ENCODE results near the gene RGMB. TPM values are rescaled to one million over a fixed set of nuclear protein-coding genes. Genes with fewer than 3 reads are reported as not detected.
"Not testable (repeated sequence)": the region's sequence is repeated elsewhere in the genome, so short reads cannot be mapped to it uniquely, and the experiment has no call there.

RGMB gene
- total and polyA plus RNA-seq, 2 donors from 2014 or later: 4.0 to 12.2 TPM

DNA sequence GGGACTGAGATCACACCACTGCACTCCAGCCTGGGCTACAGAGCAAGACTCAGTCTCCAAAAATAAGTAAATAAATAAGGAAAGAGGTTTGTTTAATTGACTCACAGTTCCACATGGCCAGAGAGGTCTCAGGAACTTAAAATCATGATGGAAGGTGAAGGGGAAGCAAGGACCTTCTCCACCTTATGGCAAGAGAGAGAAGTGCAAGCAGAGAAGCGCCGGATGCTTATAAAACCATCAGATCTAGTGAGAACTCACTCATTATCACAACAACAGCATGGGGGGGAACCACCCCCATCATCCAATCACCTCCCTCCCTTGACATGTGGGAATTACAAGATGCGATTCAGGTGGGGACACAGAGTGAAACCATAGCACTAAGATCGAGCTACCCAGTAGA is 22.8 kb upstream of the RGMB start:
- Histone ChIP-seq H3K4me1 (ENCODE audit: control insufficient read depth in 2 of 3, insufficient read depth in 2 of 3, low read depth in 1 of 3, low read length in 3 of 3) (no peaks in the 10 kb centered on the region), H3K9ac (ENCODE audit: low read length in 3 of 3) (no peak overlapping the region), H3K9me3 (ENCODE audit: control insufficient read depth in 2 of 3, insufficient read depth in 1 of 3, low read length in 3 of 3) (peaks cover 0 to 6% (median 0%) of the 10 kb centered on the region in 3 donors), H3K4me3 (ENCODE audit: low read length in 3 of 3) (no peak overlapping the region), H3K27ac (ENCODE audit: low read depth in 2 of 2, low read length in 2 of 2) (no peak overlapping the region), H3K36me3 (ENCODE audit: control insufficient read depth in 2 of 3, insufficient read depth in 3 of 3, low read length in 3 of 3) (no peaks in the 10 kb centered on the region), H3K27me3 (ENCODE audit: control insufficient read depth, insufficient read depth, low read length) (no peaks in the 10 kb centered on the region)
- no peak for FAIRE-seq
- intact Hi-C loops (cut with DNase I): no loop called here
- TF ChIP-seq, protein P1, sequence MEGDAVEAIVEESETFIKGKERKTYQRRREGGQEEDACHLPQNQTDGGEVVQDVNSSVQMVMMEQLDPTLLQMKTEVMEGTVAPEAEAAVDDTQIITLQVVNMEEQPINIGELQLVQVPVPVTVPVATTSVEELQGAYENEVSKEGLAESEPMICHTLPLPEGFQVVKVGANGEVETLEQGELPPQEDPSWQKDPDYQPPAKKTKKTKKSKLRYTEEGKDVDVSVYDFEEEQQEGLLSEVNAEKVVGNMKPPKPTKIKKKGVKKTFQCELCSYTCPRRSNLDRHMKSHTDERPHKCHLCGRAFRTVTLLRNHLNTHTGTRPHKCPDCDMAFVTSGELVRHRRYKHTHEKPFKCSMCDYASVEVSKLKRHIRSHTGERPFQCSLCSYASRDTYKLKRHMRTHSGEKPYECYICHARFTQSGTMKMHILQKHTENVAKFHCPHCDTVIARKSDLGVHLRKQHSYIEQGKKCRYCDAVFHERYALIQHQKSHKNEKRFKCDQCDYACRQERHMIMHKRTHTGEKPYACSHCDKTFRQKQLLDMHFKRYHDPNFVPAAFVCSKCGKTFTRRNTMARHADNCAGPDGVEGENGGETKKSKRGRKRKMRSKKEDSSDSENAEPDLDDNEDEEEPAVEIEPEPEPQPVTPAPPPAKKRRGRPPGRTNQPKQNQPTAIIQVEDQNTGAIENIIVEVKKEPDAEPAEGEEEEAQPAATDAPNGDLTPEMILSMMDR (IDR thresholded peaks at IDR 0.05; ENCODE audit: borderline replicate concordance, extremely low read depth, insufficient read depth): no peak
- DNase-seq: peak in 2 of 5 donors; percentile 4 to 9

DNA sequence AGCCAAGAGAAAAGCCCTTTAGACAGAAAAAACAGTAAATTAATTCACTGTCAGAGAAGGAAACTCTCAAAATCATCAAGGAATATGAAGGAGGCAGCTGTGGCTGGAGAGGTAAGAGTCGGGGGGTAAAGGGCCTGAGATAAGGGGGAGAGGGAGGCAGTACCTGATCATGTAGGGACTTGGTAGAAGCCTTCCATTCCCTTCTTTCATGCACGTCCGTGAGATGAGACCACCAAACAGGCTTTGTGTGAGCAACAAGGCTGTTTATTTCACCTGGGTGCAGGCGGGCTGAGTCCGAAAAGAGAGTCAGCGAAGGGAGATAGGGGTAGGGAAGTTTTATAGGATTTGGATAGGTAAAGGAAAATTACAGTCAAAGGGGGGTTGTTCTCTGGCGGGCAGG is 21.1 kb upstream of the RGMB start:
- H3K27ac ChIP-seq (ENCODE audit: low read depth in 2 of 2, low read length in 2 of 2); H3K9ac ChIP-seq (ENCODE audit: low read length in 3 of 3); DNase-seq; H3K27me3 ChIP-seq (ENCODE audit: control insufficient read depth, insufficient read depth, low read length); H3K4me3 ChIP-seq (ENCODE audit: low read length in 3 of 3); FAIRE-seq; H3K9me3 ChIP-seq (ENCODE audit: control insufficient read depth in 2 of 3, insufficient read depth in 1 of 3, low read length in 3 of 3); H3K36me3 ChIP-seq (ENCODE audit: control insufficient read depth in 2 of 3, insufficient read depth in 3 of 3, low read length in 3 of 3); H3K4me1 ChIP-seq (ENCODE audit: control insufficient read depth in 2 of 3, insufficient read depth in 2 of 3, low read depth in 1 of 3, low read length in 3 of 3); intact Hi-C loops (cut with DNase I): not testable (repeated sequence)

DNA sequence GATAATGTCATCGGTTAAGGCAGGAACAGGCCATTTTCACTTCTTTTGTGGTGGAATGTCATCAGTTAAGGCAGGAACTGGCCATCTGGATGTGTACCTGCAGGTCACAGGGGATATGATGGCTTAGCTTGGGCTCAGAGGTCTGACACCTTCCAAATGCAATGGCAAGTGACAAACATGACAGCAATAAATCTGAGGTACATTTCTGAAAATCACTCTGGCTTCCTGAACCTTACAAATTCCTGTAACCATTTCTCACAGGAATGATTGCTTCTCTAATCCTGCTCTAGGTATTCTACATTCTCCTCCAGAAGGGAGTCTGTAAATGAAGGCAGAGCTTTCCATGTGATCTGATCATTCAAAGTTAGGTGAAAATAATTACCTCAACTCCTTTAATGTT is 20.7 kb upstream of the RGMB start:
- H3K36me3 ChIP-seq (ENCODE audit: control insufficient read depth in 2 of 3, insufficient read depth in 3 of 3, low read length in 3 of 3); H3K27ac ChIP-seq (ENCODE audit: low read depth in 2 of 2, low read length in 2 of 2); H3K4me3 ChIP-seq (ENCODE audit: low read length in 3 of 3); H3K9ac ChIP-seq (ENCODE audit: low read length in 3 of 3); DNase-seq; H3K27me3 ChIP-seq (ENCODE audit: control insufficient read depth, insufficient read depth, low read length); FAIRE-seq; H3K4me1 ChIP-seq (ENCODE audit: control insufficient read depth in 2 of 3, insufficient read depth in 2 of 3, low read depth in 1 of 3, low read length in 3 of 3); H3K9me3 ChIP-seq (ENCODE audit: control insufficient read depth in 2 of 3, insufficient read depth in 1 of 3, low read length in 3 of 3); intact Hi-C loops (cut with DNase I): not testable (repeated sequence)

DNA sequence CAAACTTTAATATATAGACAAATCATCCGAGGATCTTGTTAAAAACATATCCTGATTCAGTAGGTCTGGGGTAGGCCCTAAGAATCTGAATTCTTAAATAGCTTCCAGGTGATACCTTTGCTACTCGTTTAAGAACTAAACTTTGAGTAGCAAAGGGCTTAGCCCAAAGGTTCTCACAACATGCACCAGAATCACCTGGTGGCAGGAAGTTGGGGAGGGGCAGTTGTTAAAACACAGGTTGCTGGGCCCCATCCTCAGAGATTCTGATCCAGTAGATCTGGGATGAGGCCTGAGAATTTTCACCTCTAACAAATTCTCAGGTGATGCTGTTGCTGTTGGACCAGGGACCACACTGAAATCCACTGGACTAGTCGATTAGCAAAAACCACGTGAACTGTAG is 20.0 kb upstream of the RGMB start:
- Histone ChIP-seq H3K36me3 (ENCODE audit: control insufficient read depth in 2 of 3, insufficient read depth in 3 of 3, low read length in 3 of 3) (no peaks in the 10 kb centered on the region), H3K9ac (ENCODE audit: low read length in 3 of 3) (no peak overlapping the region), H3K4me3 (ENCODE audit: low read length in 3 of 3) (no peak overlapping the region), H3K9me3 (ENCODE audit: control insufficient read depth in 2 of 3, insufficient read depth in 1 of 3, low read length in 3 of 3) (no peaks in the 10 kb centered on the region), H3K27me3 (ENCODE audit: control insufficient read depth, insufficient read depth, low read length) (no peaks in the 10 kb centered on the region), H3K4me1 (ENCODE audit: control insufficient read depth in 2 of 3, insufficient read depth in 2 of 3, low read depth in 1 of 3, low read length in 3 of 3) (no peaks in the 10 kb centered on the region), H3K27ac (ENCODE audit: low read depth in 2 of 2, low read length in 2 of 2) (no peak overlapping the region)
- intact Hi-C loops (cut with DNase I): no loop called here
- no peak for FAIRE-seq
- TF ChIP-seq, protein P1 (IDR thresholded peaks at IDR 0.05; ENCODE audit: borderline replicate concordance, extremely low read depth, insufficient read depth): no peak
- DNase-seq: no peak

DNA sequence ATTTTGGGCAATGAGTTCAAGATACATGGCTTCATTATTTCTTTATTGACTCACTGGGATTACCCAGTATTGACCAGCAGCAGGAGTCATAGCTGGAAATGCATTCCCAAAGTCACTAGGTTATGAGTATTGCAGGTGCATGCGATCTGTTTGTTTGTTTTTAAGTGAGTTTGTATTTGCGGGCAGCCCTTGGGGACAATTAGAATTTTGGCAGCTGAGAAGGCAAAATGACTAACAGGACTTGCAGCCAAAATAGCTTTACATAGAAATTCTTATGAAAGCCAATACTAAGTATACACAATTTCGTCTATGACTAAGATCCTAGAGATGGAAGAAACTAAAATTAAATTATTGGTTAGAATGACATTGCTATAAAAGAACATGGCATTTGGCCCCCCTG is 18.1 kb upstream of the RGMB start:
- Histone ChIP-seq H3K9me3 (ENCODE audit: control insufficient read depth in 2 of 3, insufficient read depth in 1 of 3, low read length in 3 of 3) (no peaks in the 10 kb centered on the region), H3K27me3 (ENCODE audit: control insufficient read depth, insufficient read depth, low read length) (no peaks in the 10 kb centered on the region), H3K27ac (ENCODE audit: low read depth in 2 of 2, low read length in 2 of 2) (no peak overlapping the region), H3K9ac (ENCODE audit: low read length in 3 of 3) (no peak overlapping the region), H3K4me1 (ENCODE audit: control insufficient read depth in 2 of 3, insufficient read depth in 2 of 3, low read depth in 1 of 3, low read length in 3 of 3) (no peaks in the 10 kb centered on the region), H3K36me3 (ENCODE audit: control insufficient read depth in 2 of 3, insufficient read depth in 3 of 3, low read length in 3 of 3) (no peaks in the 10 kb centered on the region), H3K4me3 (ENCODE audit: low read length in 3 of 3) (no peak overlapping the region)
- FAIRE-seq (no peak), DNase-seq (no peak)
- intact Hi-C loops (cut with DNase I): no loop called here
- TF ChIP-seq, protein P1 (IDR thresholded peaks at IDR 0.05; ENCODE audit: borderline replicate concordance, extremely low read depth, insufficient read depth): no peak

All from kidney (tissue), 14 donors.